ENCODE data around the gene CSNK1D.
A peak's percentile ranks its signal among the peaks of the same experiment; 100 is the strongest.

CSNK1D gene

DNA sequence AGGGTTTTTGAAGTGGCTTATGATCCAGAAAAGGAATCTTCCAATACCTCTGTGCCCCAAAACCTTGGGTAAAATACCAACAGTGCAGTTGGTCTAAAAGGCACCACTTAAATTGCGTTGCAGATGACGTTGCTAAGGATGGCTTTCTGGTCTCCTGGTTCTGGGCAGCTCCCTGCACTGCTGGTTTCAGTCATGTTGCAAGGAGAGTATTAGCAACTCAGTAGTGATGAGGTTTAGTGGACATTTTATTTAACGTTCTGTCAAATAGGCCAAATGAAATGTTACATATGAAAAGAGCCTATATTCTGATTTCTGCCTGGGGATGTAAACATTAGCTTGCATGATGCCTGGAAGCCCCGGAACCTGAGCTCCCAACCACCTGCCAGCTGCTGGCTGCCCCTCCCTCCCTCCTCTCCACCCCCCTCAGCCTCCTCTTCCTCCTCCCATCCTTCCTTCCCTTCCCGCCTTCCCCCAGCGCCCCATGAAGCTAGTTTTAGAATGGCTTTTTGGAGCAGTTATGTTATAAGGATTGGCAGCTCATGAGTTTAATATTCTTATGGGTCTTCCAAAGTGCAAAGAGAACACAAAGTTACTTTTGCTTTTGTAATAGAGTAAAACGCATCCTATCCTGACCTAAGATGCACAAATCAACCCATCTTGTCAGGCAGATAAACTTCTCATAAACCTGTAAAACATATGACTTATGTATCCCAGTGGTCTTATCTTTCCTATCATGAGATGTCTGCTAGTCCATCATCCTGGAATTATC is 23.2 kb upstream of the CSNK1D start:
- DNase-seq (ENCODE audit: low spot score) (no peak), FAIRE-seq (no peak)

DNA sequence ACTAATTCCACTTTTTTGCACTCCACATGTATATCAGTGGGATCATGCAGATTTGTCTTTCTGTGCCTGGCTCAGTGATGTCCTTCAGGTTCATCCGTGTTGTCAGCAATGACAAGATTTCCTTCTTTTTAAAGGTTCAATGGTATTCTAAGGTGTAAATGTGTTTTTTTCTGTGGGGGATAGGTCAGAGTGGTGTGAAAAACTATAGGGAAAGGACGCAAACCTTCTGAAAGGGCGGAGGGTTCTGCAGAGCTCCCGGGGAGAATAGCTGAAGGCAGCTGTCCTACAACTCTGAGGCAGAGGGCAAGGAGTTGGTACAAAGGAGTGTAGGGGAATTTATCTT is 21.9 kb upstream of the CSNK1D start:
- FAIRE-seq (no peak), DNase-seq (ENCODE audit: low spot score) (no peak)

DNA sequence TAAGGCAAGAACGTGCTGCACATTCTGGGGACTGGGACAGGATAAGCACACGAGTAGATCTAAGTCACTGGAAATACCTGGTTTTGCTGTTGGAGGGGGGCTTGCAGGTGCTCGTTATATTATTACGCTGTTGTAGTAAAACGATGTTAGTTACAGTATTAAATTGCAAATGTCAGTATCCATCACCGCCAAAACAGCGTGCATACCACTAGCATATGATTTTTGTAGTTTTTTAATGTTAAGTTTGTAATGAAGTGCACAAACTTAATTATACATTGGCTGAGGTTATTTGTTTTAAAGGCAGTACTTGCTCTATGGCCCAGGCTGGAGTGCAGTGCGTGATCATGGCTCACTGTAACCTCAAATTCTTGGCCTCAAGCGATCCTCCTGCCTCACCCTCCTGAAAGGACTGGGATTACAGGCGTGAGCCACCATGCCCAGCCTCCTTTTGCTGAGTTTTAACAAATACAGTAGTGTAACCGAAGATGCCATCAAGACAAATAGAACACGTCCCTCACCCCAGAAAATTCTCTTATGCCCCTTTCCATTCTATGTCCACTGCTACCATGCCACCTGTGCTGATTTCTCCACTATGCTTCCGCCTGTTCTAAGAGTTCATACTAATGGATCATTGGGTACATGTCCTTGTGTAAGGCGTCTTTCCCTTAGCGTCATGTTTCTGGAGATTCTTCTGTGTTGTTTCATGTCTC is 20.7 kb upstream of the CSNK1D start:
- no peak for DNase-seq (ENCODE audit: low spot score)
- no peak for FAIRE-seq

DNA sequence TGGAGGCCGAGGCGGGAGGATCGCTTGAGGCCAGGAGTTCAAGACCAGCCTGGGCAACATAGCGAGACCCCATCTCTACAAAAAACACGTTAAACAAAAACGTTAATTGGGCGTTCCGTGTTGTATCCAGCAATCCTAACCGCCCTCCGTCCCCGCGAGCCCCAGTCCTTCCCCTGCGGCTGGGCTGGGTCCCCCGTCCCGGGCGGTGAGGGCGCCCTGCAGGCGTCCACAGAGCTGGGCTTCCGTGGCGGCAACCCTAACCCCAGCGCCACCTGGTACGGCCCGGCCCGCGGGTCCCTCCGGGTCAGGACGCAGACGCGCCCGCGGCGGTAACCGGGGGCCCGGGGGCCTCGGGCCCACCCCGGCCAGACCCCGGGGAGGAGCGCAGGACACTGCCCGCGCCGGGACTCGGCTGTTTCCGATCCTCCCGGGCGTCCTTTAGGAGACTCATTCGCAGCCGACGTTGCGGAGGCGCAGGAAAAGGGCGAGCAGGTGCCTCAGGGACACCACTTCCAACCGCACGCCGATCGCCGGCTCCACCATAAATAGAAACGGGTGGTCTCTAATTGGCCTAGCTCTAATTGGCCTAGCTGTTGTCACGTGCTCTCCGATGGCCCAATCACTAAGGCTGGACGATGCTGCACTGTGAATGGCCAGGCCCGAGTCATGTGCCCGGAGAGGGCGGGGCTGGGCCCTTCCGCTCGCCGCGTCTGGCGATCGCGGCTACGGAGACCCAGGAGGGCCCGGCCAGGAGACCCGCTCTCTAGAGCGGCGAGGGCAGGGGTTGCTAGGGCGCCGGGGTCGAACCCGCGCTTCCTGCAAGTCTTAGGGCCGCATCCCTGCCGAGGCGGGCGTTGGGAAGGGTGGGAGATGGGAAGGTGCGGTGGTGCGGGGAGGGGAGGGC is 19.0 kb upstream of the CSNK1D start:
- FAIRE-seq (peak; percentile 75), DNase-seq (ENCODE audit: low spot score) (peak; percentile 97)

DNA sequence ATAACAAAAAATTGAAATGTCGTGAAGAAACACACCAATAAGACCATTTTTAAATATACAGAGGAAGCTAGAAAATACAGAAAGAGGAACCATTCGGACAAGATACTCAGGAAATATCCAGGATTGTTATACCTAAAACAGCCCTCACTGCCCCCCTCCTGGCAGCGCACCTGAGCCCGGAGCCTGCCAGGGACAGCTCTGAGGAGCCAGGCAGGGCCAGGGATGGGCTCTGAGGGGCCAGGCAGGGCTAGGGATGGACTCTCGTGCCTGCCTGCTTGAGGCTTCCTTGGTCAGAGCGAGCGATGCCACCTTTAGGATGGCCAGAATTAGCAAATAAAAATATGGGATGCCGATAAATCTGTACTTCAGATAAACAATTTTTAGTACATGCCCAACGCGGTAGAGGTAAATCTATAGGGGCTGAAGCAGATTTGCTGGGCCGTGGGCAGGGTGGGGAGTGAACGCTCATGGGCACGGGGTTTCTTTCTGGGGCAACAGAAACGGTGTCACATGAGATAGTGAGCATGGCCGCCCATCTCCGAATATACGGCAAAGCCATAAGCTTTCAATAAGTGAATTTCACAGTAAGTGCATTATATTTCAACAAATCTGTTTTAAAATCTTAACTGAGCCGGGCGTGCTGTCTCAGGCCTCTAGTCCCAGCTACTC is 18.2 kb upstream of the CSNK1D start:
- no peak for FAIRE-seq
- DNase-seq (ENCODE audit: low spot score): no peak

DNA sequence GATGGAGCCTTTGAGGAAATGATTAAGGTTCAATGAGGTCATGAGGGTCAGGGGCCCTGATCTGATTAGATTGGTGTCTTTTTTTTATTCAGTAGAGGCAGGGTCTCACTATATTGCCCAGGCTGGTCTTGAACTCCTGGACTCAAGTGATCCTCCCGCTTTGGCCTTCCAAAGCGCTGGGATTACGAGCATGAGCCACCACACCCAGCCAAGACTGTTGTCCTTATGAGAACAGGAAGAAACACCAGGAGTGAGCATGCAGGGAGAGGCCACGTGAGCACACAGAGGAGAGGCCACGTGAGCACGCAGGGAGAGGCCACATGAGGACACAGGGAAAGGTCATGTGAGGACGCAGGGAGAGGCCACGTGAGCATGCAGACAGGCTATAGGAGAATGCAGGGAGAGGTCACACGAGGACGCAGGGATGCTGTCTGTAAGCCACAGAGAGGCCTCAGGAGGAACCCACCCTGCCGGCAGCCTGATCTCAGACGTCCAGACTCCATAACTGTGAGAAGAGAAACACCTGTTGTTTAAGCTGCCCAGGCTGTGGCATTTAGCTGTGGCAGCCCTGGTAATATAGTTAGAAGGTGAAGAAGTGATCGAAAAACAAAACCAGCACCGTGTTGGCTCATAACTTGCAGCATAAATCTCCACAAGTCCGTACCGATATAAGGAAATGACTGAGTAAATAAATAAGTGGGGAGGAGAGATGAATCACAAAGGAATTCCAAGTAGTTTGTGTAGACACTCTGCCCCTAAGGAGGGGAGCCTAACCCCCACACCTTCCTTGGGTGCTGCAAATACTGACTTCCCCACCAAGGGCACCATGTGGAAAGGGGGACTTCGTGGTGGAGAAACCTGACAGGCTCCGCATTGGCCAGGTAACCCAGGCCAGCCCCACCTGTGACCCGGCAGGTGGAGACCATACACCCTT is 14.6 kb upstream of the CSNK1D start:
- FAIRE-seq: peak; percentile 22
- peak; percentile 93 for DNase-seq (ENCODE audit: low spot score)

DNA sequence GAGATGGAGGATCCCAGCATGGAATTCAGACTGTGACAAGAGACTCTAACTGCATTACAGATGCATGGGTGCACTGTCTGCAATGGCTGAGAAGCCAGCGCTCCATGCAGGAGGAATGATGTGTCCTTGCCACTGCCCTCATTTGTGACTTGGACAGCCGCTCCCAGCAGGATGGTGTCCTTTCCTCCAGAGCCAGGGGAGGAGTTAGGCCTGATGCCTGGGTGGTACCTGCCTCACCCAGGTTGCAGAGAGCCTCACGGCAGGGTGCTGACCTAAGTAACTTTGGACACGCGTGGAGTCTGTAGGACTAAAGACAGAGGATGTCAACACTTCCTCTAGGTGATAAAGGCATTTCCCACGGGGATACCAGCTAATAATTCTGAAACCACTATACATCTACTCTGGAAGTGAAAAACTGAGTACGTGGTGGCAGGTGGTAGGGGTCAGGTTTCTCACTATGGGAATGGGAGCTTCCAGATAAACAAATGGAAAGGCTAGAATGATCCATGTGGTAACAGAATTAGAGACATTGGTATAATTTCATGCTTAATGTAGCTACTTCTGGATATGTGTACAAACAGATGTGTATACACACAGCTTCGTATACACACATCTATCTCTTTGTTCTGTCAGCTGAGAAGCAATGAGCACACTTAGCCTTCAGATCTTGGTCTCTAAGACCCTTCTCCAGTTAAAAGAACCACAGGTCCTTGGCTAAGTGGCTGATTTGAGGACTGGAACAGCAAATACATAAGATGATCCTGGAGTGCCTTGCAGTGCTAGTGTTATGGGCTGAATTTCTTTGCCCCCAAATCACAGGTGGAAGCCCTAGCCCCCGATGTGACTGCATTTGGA is 13.7 kb upstream of the CSNK1D start:
- FAIRE-seq (no peak), DNase-seq (ENCODE audit: low spot score) (no peak)

DNA sequence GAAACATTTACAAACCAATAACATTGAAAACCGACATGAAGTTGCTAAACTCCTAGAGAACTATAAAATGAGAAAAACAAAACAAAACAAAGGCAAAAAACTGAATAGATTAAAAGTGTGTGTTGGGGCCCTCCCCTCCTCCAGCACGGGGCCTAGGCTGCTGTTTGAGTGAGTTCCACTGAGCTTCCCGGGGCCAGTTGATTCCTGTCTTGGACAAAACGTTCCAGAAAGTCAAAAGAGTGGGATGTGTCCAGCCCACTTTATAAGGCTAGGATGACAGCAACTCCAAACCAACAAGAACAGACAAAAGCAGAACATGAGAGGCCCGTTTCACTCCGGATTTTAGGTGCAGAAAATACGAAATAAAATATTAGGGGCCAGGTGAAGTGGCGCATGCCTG is 11.6 kb upstream of the CSNK1D start:
- no peak for DNase-seq (ENCODE audit: low spot score)
- no peak for FAIRE-seq

DNA sequence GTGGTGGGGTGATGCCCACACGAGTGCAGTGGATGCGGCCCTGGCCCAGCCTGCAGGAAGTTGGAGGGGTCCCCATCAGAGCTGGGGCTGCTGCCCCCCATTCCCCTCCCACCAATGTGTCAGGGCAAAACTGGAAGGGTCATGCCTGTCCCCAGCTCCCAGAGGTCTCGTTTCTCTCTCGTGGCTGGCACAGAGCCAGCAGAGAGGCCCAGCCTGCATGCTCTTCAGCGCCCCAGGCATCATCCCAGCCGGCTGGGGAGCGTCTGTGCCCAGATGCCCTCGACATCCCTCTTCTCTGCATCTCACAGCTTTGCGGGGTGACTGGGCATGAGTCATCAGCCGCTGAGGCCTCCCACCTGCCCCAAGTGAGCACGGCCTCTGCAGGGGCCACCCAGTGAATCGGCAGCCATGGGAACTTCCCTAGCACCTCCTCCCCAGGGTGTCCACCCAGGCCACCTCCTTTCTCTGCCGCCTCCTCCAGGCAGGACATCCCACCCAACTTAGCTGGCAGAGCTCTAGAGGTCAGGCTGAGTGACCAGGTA is 9.8 kb upstream of the CSNK1D start:
- FAIRE-seq: peak; percentile 81
- peak; percentile 93 for DNase-seq (ENCODE audit: low spot score)

DNA sequence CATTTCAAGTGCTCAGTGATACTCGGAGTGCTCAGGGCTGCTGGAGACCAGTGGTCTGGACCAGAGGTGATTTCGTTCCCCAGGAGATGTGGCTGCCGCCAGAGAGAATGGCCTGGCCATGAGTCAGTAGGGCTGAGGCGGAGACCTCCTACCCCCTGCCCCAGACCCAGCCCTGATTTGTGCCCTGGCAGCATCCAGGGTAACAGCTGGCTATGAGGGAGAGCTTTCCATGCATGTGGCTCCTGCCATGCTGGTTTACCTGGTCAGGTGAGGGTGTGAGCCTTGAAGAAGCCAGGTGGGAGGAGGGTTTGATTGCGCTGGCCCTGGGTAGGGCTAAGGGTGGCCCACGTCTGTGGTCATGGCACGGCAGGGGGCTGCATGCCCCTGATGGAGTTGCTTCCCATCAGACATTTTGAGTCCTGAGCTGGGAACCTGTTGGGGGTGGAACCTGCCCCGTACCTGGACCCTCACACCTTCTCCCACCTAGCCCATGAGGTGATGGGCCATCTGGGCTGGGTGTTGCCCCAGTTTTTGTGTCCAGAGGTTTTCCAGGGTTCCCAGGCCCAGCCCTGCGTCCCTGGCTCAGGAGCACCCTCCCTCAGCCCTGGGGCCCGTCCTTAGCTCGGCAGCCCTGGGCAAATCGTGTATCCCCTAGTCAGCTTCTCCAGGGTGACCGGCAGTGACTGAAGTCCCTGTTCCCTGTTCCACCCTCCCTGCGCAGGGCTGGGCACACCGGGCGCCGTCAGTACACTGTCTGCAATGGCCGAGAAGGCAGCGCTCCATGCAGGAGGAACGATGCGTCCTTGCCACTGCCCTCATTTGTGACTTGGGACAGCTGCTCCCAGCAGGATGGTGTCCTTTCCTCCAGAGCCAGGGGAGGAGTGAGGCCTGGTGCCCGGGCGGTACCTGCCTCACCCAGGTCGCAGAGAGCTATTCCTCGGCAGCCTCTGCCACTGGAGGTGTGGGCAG is 9.0 kb upstream of the CSNK1D start:
- FAIRE-seq (no peak), DNase-seq (ENCODE audit: low spot score) (peak; percentile 76)

DNA sequence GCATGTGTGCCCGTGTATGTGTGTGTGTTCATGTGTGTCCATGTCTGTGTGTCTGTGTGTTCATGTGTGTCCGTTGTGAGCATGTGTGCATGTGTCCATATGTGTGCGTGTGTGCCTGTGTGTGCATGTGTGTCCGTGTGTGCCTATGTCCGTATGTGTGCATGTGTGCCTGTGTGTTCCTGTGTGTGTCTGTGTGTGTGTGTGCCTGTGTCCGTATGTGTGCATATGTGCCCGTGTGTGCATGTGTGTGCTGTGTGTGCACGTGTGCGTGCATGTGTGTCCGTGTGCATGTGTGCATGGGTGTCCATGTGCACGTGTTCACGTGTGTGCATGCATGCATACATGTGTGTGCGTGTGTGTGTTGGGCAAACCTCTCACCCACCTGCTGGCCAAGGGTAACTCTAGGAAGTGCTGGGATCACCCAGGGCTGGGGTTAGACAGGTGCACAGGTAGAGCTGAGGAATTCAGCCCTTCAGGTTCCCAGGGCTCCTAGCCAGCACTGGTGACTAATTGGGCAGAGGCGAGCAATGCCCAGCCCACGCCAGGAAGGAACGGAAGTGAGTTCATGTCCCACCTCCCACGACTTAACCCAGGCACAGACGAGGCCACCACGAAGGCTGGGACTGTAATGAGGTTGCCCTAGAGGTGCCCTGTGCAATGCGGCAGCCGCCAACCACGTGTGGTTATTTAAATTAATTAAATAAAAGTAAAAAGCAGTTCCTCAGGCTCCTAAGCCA is 8.2 kb upstream of the CSNK1D start:
- FAIRE-seq: peak; percentile 69

DNA sequence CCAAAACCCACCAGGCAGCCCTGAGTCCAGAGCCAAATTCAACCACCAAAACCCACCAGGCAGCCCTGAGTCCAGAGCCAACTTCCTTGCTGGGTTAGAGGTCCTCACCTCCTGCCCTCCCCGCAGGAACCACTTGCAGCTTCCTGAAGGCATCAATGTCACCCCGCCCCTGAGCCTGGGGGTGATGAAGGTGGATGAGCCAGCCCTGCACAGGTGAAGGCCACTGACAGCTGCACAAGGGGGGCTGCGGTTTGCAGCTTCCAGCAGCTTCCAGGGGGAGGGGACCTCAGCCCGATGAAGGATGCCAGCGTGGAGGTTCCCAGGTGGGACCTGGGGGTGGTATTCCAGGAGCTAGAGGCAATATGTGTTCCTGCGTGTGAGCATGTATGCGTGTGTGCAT is 7.6 kb upstream of the CSNK1D start:
- no peak for DNase-seq (ENCODE audit: low spot score)
- FAIRE-seq: no peak

More for the DNA sequence above, 8.2 kb upstream of the CSNK1D start:
- peak; percentile 83 for DNase-seq (ENCODE audit: low spot score)

DNA sequence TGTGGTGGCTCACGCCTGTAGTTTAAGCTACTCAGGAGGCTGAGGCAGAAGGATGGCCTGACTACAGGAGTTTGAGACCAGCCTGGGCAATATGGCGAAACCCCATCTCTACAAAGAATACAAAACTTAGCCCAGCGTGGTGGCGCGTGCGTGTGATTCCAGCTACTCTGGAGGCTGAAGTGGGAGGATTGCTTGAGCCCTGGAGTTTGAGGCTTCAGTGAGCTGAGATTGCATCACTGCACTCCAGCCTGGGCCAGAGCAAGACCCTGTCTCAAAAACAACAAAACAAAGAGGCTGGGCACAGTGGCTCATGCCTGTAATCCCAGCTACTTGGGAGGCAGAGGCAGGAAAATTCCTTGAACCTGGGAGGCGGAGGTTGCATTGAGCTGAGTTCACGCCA is 7.0 kb upstream of the CSNK1D start:
- no peak for FAIRE-seq

DNA sequence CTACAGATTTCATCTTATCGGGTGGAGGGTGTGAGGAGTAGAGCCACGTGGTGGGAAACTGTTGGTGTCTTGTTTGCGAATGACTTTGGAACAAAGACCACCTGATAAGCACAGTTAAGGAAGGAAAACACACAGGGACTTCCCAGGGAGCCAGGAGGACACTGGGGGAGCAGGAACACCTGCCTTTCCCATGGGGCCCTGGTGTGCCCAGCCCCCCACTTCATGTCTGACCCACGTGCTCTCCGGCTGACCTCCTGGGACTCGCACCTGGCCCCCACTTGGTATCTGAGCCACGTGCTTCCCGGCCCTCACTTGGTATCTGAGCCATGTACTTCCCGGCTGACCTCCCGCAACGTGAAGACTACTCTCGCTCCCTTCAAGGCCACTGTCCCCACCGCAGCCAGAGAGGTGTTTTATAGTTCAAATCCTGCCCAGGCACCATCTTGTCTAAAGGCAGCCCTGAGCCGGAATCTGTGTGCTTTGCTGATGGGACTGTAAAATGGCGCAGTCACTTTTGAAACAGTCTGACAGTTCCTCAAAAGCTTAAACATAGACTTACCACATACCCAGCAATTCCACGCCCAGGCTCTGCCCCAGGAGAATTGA is 5.4 kb upstream of the CSNK1D start:
- DNase-seq (ENCODE audit: low spot score): no peak

More for the DNA sequence above, 7.0 kb upstream of the CSNK1D start:
- DNase-seq (ENCODE audit: low spot score): no peak

DNA sequence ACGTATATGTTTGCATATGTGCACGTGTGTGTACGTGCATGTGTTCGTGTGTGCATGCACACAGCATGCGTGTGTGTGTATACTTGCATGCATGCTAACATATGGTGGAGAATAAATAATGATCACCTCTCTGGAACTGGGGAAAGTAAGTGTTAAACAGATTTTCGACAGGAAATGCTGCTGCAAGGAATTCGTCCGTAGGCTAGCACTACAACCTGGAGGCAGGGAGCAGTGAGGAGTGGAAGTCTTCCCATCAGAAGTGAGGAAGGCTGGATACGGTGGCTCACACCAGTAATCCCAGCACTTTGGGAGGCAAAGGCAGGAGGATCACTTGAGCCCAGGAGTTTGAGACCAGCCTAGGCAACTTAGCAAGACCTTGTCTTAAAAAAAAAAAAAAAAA is 4.8 kb upstream of the CSNK1D start:
- FAIRE-seq: no peak
- no peak for DNase-seq (ENCODE audit: low spot score)

More for the DNA sequence above, 5.4 kb upstream of the CSNK1D start:
- FAIRE-seq: no peak

DNA sequence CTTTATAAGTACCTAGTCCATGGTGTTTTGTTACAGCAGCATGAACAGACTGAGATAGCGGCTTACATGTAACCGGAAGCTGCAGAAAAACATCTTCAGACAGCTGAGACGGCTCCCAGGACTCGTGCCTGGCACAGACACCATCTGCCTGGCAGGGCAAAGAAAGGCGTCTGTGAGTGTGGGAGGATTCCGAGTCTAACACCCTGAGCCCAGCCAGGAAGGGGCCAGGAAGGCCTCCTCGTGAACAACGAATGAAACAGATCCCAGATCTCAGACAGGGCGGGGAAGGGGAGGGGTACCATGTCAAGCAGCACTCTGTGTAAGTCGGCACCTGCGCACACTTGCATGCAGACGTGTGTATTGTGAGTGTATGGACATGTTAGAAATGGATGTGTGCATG is 4.4 kb upstream of the CSNK1D start:
- FAIRE-seq: no peak
- no peak for DNase-seq (ENCODE audit: low spot score)

DNA sequence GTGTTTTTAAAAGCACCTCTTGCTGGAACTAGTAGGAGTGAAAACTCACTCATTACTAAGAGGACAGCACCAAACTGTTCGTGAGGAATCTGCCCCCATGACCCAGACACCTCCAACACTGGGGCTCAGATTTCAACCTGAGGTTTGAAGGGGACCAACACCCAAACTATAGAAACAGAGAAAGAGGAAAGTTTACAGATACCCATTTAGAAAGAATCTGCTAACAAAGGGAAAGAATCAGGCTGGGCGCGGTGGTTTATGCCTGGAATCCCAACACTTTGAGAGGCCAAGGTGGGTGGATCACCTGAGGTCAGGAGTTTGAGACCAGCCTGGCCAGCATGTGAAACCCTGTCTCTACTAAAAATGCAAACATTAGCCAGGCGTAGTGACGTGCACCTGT is 3.4 kb upstream of the CSNK1D start:
- DNase-seq (ENCODE audit: low spot score): no peak
- FAIRE-seq: no peak

All from RCC 7860 (cell line).